Glutamatergic neuron (in vitro differentiated cells): ENCODE data around the gene TNFRSF19. TPM values are rescaled to one million over a fixed set of nuclear protein-coding genes. Genes with fewer than 3 reads are reported as not detected.

ENCODE experiments used
- DNase-seq: peaks from one replicate; pipeline ENCODE4 v3.0.0; 2022
- H3K27ac Mint-ChIP-seq: one replicate; pipeline ENCODE4 v1.8.0; 2020; ENCODE audit warnings: mild to moderate bottlenecking, mixed read lengths, inconsistent platforms; ENCODE audit not compliant: unreplicated experiment
- H3K27me3 Mint-ChIP-seq: one replicate; pipeline ENCODE4 v1.8.0; 2020; ENCODE audit warnings: mild to moderate bottlenecking, moderate library complexity, mixed read lengths, inconsistent platforms; ENCODE audit not compliant: unreplicated experiment
- H3K36me3 Mint-ChIP-seq: one replicate; pipeline ENCODE4 v1.8.0; 2020; ENCODE audit warnings: mild to moderate bottlenecking, mixed read lengths, inconsistent platforms; ENCODE audit not compliant: unreplicated experiment
- H3K4me1 Mint-ChIP-seq: one replicate; pipeline ENCODE4 v1.8.0; 2020; ENCODE audit warnings: mild to moderate bottlenecking, low read depth, mixed read lengths, inconsistent platforms; ENCODE audit not compliant: unreplicated experiment
- H3K4me3 Mint-ChIP-seq: one replicate; pipeline ENCODE4 v1.8.0; 2020; ENCODE audit warnings: mild to moderate bottlenecking, mixed read lengths, inconsistent platforms; ENCODE audit not compliant: unreplicated experiment
- H3K9me3 Mint-ChIP-seq: one replicate; pipeline ENCODE4 v1.8.0; 2020; ENCODE audit warnings: mild to moderate bottlenecking, moderate library complexity, mixed read lengths, inconsistent platforms; ENCODE audit not compliant: unreplicated experiment
- total RNA-seq: library from RNA; stranded (reverse); fragmentation: NEBNext Ultra II Directional; extraction: Animal tissue kit (Norgen Biotek cat#: 25700); gene quantifications from one replicate; pipeline ENCODE4 v1.2.1, GENCODE V29; 2021; ENCODE audit not compliant: unreplicated experiment
- TF ChIP-seq, protein P1 (sequence below): fragments of 200-600 bp; sonication (generic); IDR thresholded peaks from one replicate; pipeline ENCODE4 v1.5.0; 2021; ENCODE audit not compliant: partially characterized antibody, unreplicated experiment

The TNFRSF19 gene
- total RNA-seq, 1 donor from 2014 or later, result 188 TPM

DNA sequence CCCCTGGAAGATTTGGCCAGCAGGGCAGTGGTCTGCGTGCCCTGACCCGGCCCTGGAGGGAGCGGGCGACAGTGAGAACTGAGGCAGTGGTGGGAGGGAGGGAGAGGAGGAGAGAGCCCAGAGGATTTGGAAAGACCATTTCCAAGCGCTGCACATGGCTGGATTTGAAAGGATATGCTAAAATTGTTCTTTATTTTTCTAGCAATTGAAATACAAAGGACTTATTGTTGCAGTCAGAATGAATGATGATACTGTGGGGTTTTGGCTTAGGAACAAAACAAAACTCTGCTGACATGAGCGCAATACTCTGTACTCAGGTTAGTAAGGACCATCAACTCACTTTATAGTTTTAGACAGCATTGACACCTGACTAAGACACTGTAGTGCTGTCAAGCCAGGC, 69.5 kb downstream of the TNFRSF19 start:
- peaks cover 45% of the 10 kb centered on the region for H3K4me1 Mint-ChIP-seq
- no peak for DNase-seq
- peak overlapping the region; percentile 22 for H3K27ac Mint-ChIP-seq
- peaks cover 3% of the 10 kb centered on the region for H3K27me3 Mint-ChIP-seq
- TF ChIP-seq, protein P1, sequence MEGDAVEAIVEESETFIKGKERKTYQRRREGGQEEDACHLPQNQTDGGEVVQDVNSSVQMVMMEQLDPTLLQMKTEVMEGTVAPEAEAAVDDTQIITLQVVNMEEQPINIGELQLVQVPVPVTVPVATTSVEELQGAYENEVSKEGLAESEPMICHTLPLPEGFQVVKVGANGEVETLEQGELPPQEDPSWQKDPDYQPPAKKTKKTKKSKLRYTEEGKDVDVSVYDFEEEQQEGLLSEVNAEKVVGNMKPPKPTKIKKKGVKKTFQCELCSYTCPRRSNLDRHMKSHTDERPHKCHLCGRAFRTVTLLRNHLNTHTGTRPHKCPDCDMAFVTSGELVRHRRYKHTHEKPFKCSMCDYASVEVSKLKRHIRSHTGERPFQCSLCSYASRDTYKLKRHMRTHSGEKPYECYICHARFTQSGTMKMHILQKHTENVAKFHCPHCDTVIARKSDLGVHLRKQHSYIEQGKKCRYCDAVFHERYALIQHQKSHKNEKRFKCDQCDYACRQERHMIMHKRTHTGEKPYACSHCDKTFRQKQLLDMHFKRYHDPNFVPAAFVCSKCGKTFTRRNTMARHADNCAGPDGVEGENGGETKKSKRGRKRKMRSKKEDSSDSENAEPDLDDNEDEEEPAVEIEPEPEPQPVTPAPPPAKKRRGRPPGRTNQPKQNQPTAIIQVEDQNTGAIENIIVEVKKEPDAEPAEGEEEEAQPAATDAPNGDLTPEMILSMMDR, result no peak
- no peak overlapping the region for H3K4me3 Mint-ChIP-seq
- H3K36me3 Mint-ChIP-seq, result peaks cover 15% of the 10 kb centered on the region
- H3K9me3 Mint-ChIP-seq, result peaks cover 2% of the 10 kb centered on the region

DNA sequence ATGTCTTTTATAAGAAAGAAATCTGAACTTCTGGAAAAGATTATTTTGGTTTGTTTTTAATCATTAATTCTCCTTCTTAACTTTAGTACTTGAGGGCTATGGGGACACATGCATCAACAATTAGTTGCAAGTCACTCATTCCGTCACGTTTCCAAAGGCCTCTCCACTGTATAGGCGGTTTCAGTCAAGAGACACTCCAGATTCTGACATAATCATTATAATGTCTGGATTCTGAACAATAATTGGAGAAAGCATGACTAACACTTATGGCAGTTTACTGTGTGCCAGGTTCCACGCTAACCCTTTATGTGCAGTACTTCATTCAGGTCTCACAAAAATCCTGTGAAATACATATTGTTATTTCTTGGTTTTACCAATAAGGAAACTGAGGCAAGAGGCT, 71.9 kb downstream of the TNFRSF19 start:
- Mint-ChIP-seq H3K9me3 (peaks cover 6% of the 10 kb centered on the region), H3K4me1 (peaks cover 32% of the 10 kb centered on the region), H3K4me3 (no peak overlapping the region), H3K27ac (no peak overlapping the region), H3K27me3 (peaks cover 3% of the 10 kb centered on the region), H3K36me3 (peaks cover 36% of the 10 kb centered on the region)
- TF ChIP-seq, protein P1, result no peak
- no peak for DNase-seq

DNA sequence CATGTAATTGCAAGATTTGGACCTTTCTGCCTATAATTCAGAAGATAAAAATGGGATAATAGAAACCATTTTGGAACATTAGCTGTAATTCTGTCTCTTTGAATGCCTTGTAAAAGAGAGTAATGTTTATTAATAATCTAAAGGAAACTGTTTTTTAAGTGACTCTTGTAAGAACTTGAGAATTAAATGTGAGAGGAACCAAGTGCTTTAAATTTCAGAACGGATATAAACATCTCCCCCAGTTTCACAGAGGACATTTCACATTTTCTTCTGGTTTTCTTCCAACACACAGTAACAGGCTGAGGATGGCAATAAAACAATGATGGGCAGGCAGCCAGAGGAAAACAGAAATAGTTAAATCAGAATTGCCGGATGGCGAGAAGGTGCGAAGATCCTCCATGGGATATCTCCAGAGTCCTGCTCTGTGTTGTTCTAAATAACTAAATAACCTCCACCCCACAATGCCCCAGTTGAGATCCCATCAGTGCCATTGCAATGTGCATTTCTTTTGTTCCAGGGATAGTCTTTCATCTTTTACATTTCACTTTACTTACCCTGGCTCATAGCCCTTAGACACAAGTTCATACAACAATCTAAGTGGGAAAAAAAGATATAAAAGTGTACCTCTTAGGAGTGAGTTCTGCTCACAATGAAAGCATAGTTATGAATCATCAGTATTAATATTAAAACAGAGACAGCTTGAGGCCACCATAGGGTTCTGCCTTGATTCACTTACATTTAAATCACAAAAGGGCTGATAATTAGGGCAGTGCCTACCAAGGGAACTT, 73.3 kb downstream of the TNFRSF19 start:
- no peaks in the 10 kb centered on the region for H3K27me3 Mint-ChIP-seq
- peaks cover 6% of the 10 kb centered on the region for H3K9me3 Mint-ChIP-seq
- DNase-seq, result no peak
- TF ChIP-seq, protein P1, result no peak
- no peak overlapping the region for H3K4me3 Mint-ChIP-seq
- H3K4me1 Mint-ChIP-seq, result peaks cover 19% of the 10 kb centered on the region
- peaks cover 37% of the 10 kb centered on the region for H3K36me3 Mint-ChIP-seq
- H3K27ac Mint-ChIP-seq, result peak overlapping the region; percentile 20

DNA sequence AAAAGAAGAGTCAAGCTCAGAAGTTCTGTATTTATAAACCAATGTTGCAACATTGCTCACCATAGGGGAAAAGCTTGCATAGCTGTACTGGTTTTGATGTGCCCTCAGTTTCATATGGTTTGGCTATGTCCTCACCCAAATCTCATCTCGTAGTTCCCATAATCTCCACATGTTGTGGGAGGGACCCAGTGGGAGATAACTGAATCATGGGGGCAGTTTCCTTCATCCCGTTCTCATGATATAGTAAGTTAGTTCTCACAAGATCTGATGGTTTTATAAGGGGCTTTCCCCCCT, 73.9 kb downstream of the TNFRSF19 start:
- peaks cover 37% of the 10 kb centered on the region for H3K36me3 Mint-ChIP-seq
- peaks cover 15% of the 10 kb centered on the region for H3K4me1 Mint-ChIP-seq
- TF ChIP-seq, protein P1, result no peak
- H3K27ac Mint-ChIP-seq, result no peak overlapping the region
- H3K4me3 Mint-ChIP-seq, result no peak overlapping the region
- DNase-seq, result no peak
- H3K27me3 Mint-ChIP-seq, result no peaks in the 10 kb centered on the region
- H3K9me3 Mint-ChIP-seq, result peaks cover 6% of the 10 kb centered on the region

DNA sequence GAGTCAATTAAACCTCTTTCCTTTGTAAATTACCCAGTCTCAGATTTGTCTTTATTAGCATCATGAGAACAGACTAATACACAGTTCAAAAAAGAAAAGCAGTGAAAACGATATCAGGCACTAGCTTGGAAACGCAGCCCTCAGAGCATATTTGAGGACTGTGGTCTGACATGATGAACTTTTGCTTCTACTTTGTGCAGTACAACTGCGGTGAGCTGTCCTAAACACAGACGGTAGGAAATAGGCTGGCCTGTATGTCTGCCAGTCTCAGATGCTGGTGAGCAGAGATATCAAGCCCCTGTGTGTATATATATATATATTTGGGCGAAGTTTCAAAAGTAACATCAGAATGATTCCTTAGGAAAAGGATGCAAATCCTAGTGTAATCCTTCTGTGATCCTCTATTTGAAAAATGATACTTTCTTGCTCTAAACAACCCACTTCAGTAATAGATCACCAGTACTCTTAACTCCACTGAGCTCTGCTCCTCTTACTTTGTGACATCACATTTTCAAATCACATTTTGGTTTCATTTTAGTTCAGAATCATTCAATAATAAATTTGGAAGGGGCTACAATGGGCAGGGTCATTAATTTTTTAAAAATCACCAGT, 74.4 kb downstream of the TNFRSF19 start:
- TF ChIP-seq, protein P1, result no peak
- Mint-ChIP-seq H3K27me3 (no peaks in the 10 kb centered on the region), H3K27ac (no peak overlapping the region), H3K4me1 (peaks cover 13% of the 10 kb centered on the region), H3K36me3 (peaks cover 41% of the 10 kb centered on the region), H3K4me3 (no peak overlapping the region), H3K9me3 (peaks cover 6% of the 10 kb centered on the region)
- DNase-seq, result no peak
